Activated T-helper 1 cell treated with Interleukin-2 at 50 U/mL for 16 hours (primary cell): ENCODE data around the gene CCDC85A.

Experiments
- DNase-seq: peaks from one replicate; pipeline ENCODE4 v3.0.0-alpha.2; 2020; ENCODE audit warnings: low read depth

CCDC85A gene

GRCh38 chr2:56372071-56372656 is 188.4 kb downstream of the CCDC85A start:
- no peak for DNase-seq

GRCh38 chr2:56375251-56375650 is 191.5 kb downstream of the CCDC85A start:
- no peak for DNase-seq

- no peak for DNase-seq
These were observed 193.2 kb downstream of the CCDC85A start for GRCh38 chr2:56376699-56377665.

- no peak for DNase-seq
These were observed 195.3 kb downstream of the CCDC85A start for GRCh38 chr2:56379066-56379465.

GRCh38 chr2:56380861-56381260 is 197.1 kb downstream of the CCDC85A start:
- no peak for DNase-seq

GRCh38 chr2:56382466-56382865 is 198.7 kb downstream of the CCDC85A start:
- no peak for DNase-seq

GRCh38 chr2:56386657-56387056 is 202.9 kb downstream of the CCDC85A start:
- DNase-seq = no peak

GRCh38 chr2:56390644-56391043 is 206.9 kb downstream of the CCDC85A start:
- no peak for DNase-seq

GRCh38 chr2:56410140-56410539 is 226.3 kb downstream of the CCDC85A start:
- DNase-seq = no peak

GRCh38 chr2:56416500-56417176 is 232.8 kb downstream of the CCDC85A start:
- DNase-seq = no peak
